T-cell (primary cell): ENCODE data around the gene VPS29. TPM values are rescaled to one million over a fixed set of nuclear protein-coding genes. Genes with fewer than 3 reads are reported as not detected.

ENCODE experiments used
- ATAC-seq, 4 experiments: fragments of 200-7000 bp in 3 of 4; fragments of 150-1000 bp in 1 of 4; cut with Tn5 transposase; replicated peaks in 1 of 4; 1 replicate in 3 of 4; 2 replicates in 1 of 4; pipeline ENCODE4 v1.10.0; 2021; ENCODE audit warnings: moderate library complexity in 3 of 4, mild to moderate bottlenecking in 2 of 4, moderate number of reproducible peaks in 1 of 4
- CTCF ChIA-PET, 2 donors: fragments of 300-600 bp; sonication (Branson Sonifier 250); formaldehyde crosslinking; loops; one replicate each; lab custom pipeline; 2022; ENCODE audit warnings: antibody characterized with exemption in 2 of 2; lab: Charles Lee
- POLR2A ChIA-PET, 2 donors: fragments of 300-600 bp; sonication (Branson Sonifier 250); formaldehyde crosslinking; loops; one replicate each; lab custom pipeline; 2022; ENCODE audit warnings: antibody characterized with exemption in 2 of 2; lab: Charles Lee
- DNase-seq, 35 experiments: peaks; one replicate each; pipeline versions ENCODE4 v3.0.0 to v3.0.0-alpha.2; 2013 to 2023
- H3K27ac ChIP-seq: one replicate; pipeline ENCODE4 v1.5.1; 2013; ENCODE audit warnings: low read length
- H3K27me3 ChIP-seq, 2 experiments: replicated peaks in 1 of 2; 1 replicate in 1 of 2; 2 replicates in 1 of 2; pipeline versions ENCODE4 v1.6.1 to v1.7.0; 2013; ENCODE audit warnings: low read length in 1 of 2, mixed read lengths in 1 of 2; ENCODE audit not compliant: control insufficient read depth in 2 of 2, insufficient read depth in 2 of 2; ENCODE audit errors: extremely low read depth in 1 of 2
- H3K36me3 ChIP-seq, 2 donors: 1 replicate in 1 of 2; 2 replicates in 1 of 2; pipeline versions ENCODE4 v1.6.1 to v1.7.0; 2013; ENCODE audit warnings: low read length in 1 of 2; ENCODE audit not compliant: control insufficient read depth in 2 of 2, insufficient read depth in 1 of 2; ENCODE audit errors: extremely low read depth in 1 of 2
- H3K4me1 ChIP-seq, 2 experiments: 1 replicate in 1 of 2; 2 replicates in 1 of 2; pipeline versions ENCODE4 v1.6.1 to v1.7.0; 2013; ENCODE audit warnings: low read length in 2 of 2, mixed read lengths in 1 of 2; ENCODE audit not compliant: insufficient read depth in 2 of 2, control insufficient read depth in 1 of 2; ENCODE audit errors: extremely low read depth in 1 of 2
- H3K4me3 ChIP-seq, 2 donors: 1 replicate in 1 of 2; 2 replicates in 1 of 2; pipeline versions ENCODE4 v1.5.1 to v1.7.0; 2013; ENCODE audit warnings: mild to moderate bottlenecking in 2 of 2, low read length in 1 of 2, moderate library complexity in 1 of 2; ENCODE audit not compliant: control insufficient read depth in 1 of 2; ENCODE audit errors: extremely low read depth in 1 of 2
- H3K9me3 ChIP-seq: 2 replicates; pipeline ENCODE4 v1.7.0; 2013
- H3K27ac Mint-ChIP-seq, 2 donors: one replicate each; pipeline ENCODE4 v1.8.0; 2020 to 2021; ENCODE audit warnings: mild to moderate bottlenecking in 2 of 2, mixed read lengths in 2 of 2
- H3K27me3 Mint-ChIP-seq, 2 donors: one replicate each; pipeline ENCODE4 v1.8.0; 2021 to 2022; ENCODE audit warnings: mixed read lengths in 2 of 2
- H3K36me3 Mint-ChIP-seq: one replicate; pipeline ENCODE4 v1.8.0; 2021; ENCODE audit warnings: mixed read lengths
- H3K4me1 Mint-ChIP-seq, 3 donors: one replicate each; pipeline ENCODE4 v1.8.0; 2020 to 2022; ENCODE audit warnings: mixed read lengths in 3 of 3, mild to moderate bottlenecking in 1 of 3
- H3K4me3 Mint-ChIP-seq, 3 donors: one replicate each; pipeline ENCODE4 v1.8.0; 2020 to 2022; ENCODE audit warnings: mild to moderate bottlenecking in 3 of 3, mixed read lengths in 3 of 3, moderate library complexity in 3 of 3
- H3K9me3 Mint-ChIP-seq, 3 donors: one replicate each; pipeline ENCODE4 v1.8.0; 2020 to 2022; ENCODE audit warnings: mixed read lengths in 3 of 3
- WGBS: methylation state at CpG from one replicate; pipeline ENCODE4 v1.1.5; 2013; ENCODE audit warnings: missing lambda C conversion rate; ENCODE audit not compliant: insufficient coverage; 5-methylcytosine and 5-hydroxymethylcytosine counted together
- total RNA-seq, 35 experiments: library from RNA in 6 of 35; stranded (reverse) in 6 of 35; fragments of 120-200 nt in 1 of 35; gene quantifications; one replicate each; pipeline versions ENCODE4 v1.2.1 to v1.2.4 and lab custom pipeline; 2013 to 2026

VPS29 gene
- total RNA-seq, 5 donors from 2014 or later (not counting 1 experiment from before 2014, with no cell fraction given), result 79.0 to 109 (median 95.4) TPM

DNA sequence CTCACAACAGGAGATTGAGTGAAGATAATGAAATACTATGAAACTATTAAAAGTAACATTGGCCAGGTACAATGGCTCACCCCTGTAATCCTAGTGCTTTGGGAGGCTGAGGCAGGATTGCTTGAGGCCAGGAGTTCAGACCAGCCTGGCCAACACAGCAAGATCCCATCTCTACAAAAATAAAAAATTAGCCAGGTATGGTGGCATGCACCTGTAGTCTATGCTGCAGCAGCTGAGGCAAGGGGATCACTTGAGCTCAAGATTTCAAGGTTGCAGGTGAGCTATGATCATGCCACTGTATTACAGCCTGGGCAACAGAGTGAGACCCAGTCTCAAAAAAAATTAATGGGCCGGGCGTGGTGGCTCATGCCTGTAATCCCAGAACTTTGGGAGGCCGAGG is 15.1 kb upstream of the VPS29 start:
- peaks cover 0 to 2% of the 10 kb centered on the region in 2 donors for H3K27me3 Mint-ChIP-seq
- no peak overlapping the region for H3K4me3 ChIP-seq
- no peaks in the 10 kb centered on the region for H3K9me3 Mint-ChIP-seq
- no peaks in the 10 kb centered on the region for H3K36me3 ChIP-seq
- CTCF ChIA-PET, result interaction anchor here in 1 of 2 donors (0.6 kb wide), 2 partner anchors 91 to 100 kb away, joined by 3 to 4 read pairs; no protein-coding TSS in a partner anchor
- no peak overlapping the region for H3K27ac ChIP-seq
- ATAC-seq, result no peak
- DNase-seq, result no peak
- no peaks in the 10 kb centered on the region for H3K9me3 ChIP-seq
- no peak overlapping the region for H3K27ac Mint-ChIP-seq
- H3K36me3 Mint-ChIP-seq, result no peaks in the 10 kb centered on the region
- H3K4me1 Mint-ChIP-seq, result peaks cover 0 to 6% (median 4%) of the 10 kb centered on the region in 3 donors
- no CpG with 5 or more reads among the region's 3 CpGs for WGBS
- no peaks in the 10 kb centered on the region for H3K27me3 ChIP-seq
- H3K4me1 ChIP-seq, result no peaks in the 10 kb centered on the region
- H3K4me3 Mint-ChIP-seq, result no peak overlapping the region
- POLR2A ChIA-PET, result no interaction called here

DNA sequence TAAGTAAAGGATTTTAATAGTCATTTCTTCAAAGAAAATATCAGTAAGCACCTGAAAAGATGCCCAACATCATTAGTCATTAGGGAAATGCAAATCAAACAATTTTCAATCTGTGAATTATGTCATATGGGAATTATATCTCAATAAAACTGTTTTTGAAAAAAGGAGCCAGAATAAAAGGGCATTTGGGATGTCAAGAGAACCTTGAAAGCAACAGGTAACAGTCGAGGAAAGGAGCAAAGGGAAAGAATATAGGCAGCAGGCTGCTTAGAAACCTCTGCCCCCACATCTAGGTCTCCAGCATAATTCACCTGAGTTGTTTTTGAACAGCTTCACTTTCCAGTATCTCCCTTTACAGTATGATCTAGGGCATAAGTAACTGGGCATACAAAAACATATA is 12.5 kb upstream of the VPS29 start:
- POLR2A ChIA-PET, result interaction anchor here (0.6 kb wide), 2 partner anchors 26 to 942 kb away, joined by 3 to 6 read pairs; no protein-coding TSS in a partner anchor
- H3K27me3 Mint-ChIP-seq, result peaks cover 0 to 2% of the 10 kb centered on the region in 2 donors
- WGBS, result no CpG with 5 or more reads among the region's 1 CpG
- H3K36me3 ChIP-seq, result no peaks in the 10 kb centered on the region
- H3K36me3 Mint-ChIP-seq, result no peaks in the 10 kb centered on the region
- no peaks in the 10 kb centered on the region for H3K27me3 ChIP-seq
- no peaks in the 10 kb centered on the region for H3K9me3 ChIP-seq
- no peak overlapping the region for H3K4me3 ChIP-seq
- H3K9me3 Mint-ChIP-seq, result no peaks in the 10 kb centered on the region
- H3K4me3 Mint-ChIP-seq, result no peak overlapping the region
- DNase-seq, result no peak
- CTCF ChIA-PET, result interaction anchor here (0.6 to 3.3 kb wide), 4 partner anchors 32 to 382 kb away, joined by 3 to 29 read pairs (median 4); no protein-coding TSS in a partner anchor
- H3K27ac Mint-ChIP-seq, result no peak overlapping the region
- H3K4me1 Mint-ChIP-seq, result peaks cover 0 to 3% (median 0%) of the 10 kb centered on the region in 3 donors
- no peaks in the 10 kb centered on the region for H3K4me1 ChIP-seq
- no peak overlapping the region for H3K27ac ChIP-seq
- no peak for ATAC-seq

DNA sequence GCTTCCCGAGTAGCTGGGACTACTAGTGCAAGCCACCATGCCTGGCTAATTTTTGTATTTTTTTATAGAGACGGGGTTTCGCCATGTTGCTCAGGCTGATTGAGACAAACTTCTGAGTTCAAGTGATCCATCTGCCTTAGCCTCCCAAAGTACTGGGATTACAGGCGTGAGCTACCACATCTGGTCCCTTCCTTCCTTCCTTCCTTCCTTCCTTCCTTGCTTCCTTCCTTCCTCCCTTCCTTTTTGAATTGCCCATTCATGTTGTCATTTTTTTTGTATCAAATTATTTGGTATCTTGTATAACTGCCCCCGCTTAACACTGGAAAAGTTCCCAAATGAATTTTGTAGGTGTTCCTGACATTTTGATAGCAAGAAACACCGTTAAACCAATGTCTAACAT is 11.9 kb upstream of the VPS29 start:
- no peaks in the 10 kb centered on the region for H3K4me1 ChIP-seq
- Mint-ChIP-seq H3K27me3 (peaks cover 0 to 2% of the 10 kb centered on the region in 2 donors), H3K4me3 (no peak overlapping the region), H3K27ac (peak overlapping the region in 1 of 2 donors; percentile 61), H3K36me3 (no peaks in the 10 kb centered on the region), H3K4me1 (peaks cover 0 to 3% (median 0%) of the 10 kb centered on the region in 3 donors), H3K9me3 (no peaks in the 10 kb centered on the region)
- CTCF ChIA-PET, result interaction anchor here (0.6 to 3.3 kb wide), 9 partner anchors 12 to 382 kb away, joined by 3 to 29 read pairs (median 4); partner anchors contain the start of genes RAD9B (in 1 of the 2) and VPS29 (in 1 of the 2)
- no peak overlapping the region for H3K27ac ChIP-seq
- H3K27me3 ChIP-seq, result no peaks in the 10 kb centered on the region
- no peak overlapping the region for H3K4me3 ChIP-seq
- POLR2A ChIA-PET, result interaction anchor here in 1 of 2 donors (0.6 kb wide), 1 partner anchor 941 kb away, joined by 3 read pairs; no protein-coding TSS in a partner anchor
- no peaks in the 10 kb centered on the region for H3K9me3 ChIP-seq
- WGBS, result 100% methylated on average over 2 of the region's 6 CpGs
- DNase-seq (no peak), ATAC-seq (no peak)
- H3K36me3 ChIP-seq, result no peaks in the 10 kb centered on the region

GRCh38 chr12:110508071-110508586 is 6.2 kb upstream of the VPS29 start:
- ChIA-PET POLR2A (interaction anchor here (0.5 to 0.6 kb wide), 2 partner anchors 55 to 1873 kb away, joined by 3 to 9 read pairs; no protein-coding TSS in a partner anchor), CTCF (interaction anchor here (0.6 to 0.8 kb wide), 2 partner anchors 93 to 1529 kb away, joined by 3 to 4 read pairs; no protein-coding TSS in a partner anchor)
- Mint-ChIP-seq H3K36me3 (no peaks in the 10 kb centered on the region), H3K27ac (no peak overlapping the region), H3K4me3 (no peak overlapping the region), H3K4me1 (peaks cover 0 to 2% (median 2%) of the 10 kb centered on the region in 3 donors), H3K27me3 (no peaks in the 10 kb centered on the region), H3K9me3 (no peaks in the 10 kb centered on the region)
- Histone ChIP-seq H3K4me1 (no peaks in the 10 kb centered on the region), H3K27me3 (no peaks in the 10 kb centered on the region), H3K4me3 (no peak overlapping the region), H3K36me3 (no peaks in the 10 kb centered on the region), H3K9me3 (no peaks in the 10 kb centered on the region), H3K27ac (no peak overlapping the region)
- ATAC-seq (no peak), DNase-seq (no peak)
- WGBS, result no CpG with 5 or more reads among the region's 4 CpGs

DNA sequence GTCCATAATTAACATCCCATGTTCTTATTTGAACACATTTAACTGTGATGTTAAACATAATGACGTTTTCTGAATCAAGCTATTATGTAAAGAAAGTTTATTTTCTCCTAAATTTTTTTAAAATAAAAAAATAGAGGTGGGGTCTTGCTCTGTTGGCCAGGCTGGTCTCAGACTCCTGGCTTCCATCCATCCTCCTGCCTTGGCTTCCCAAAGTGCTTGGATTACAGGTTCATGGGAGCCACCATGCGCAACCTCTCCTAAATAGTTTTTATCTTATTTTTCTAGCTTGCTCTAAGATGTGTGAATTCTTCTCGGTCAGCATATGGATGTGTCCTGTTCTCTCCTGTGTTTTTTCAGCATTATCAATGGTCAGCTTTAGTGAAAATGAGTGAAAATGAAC is 3.4 kb upstream of the VPS29 start:
- Mint-ChIP-seq H3K4me1 (peaks cover 21 to 24% (median 23%) of the 10 kb centered on the region in 3 donors), H3K36me3 (peaks cover 7% of the 10 kb centered on the region), H3K27ac (no peak overlapping the region), H3K9me3 (no peaks in the 10 kb centered on the region), H3K4me3 (no peak overlapping the region), H3K27me3 (no peaks in the 10 kb centered on the region)
- 100% methylated on average over 1 of the region's 3 CpGs for WGBS
- peaks cover 8 to 20% of the 10 kb centered on the region in 2 experiments for H3K4me1 ChIP-seq
- ChIA-PET POLR2A (interaction anchor here (0.6 kb wide), 2 partner anchors 70 to 264 kb away, joined by 3 to 5 read pairs; no protein-coding TSS in a partner anchor), CTCF (interaction anchor here in 1 of 2 donors (0.5 kb wide), 2 partner anchors 67 to 72 kb away, joined by 3 to 5 read pairs; no protein-coding TSS in a partner anchor)
- no peak overlapping the region for H3K27ac ChIP-seq
- no peaks in the 10 kb centered on the region for H3K36me3 ChIP-seq
- no peaks in the 10 kb centered on the region for H3K27me3 ChIP-seq
- no peaks in the 10 kb centered on the region for H3K9me3 ChIP-seq
- DNase-seq, result no peak
- no peak overlapping the region for H3K4me3 ChIP-seq
- ATAC-seq, result no peak

DNA sequence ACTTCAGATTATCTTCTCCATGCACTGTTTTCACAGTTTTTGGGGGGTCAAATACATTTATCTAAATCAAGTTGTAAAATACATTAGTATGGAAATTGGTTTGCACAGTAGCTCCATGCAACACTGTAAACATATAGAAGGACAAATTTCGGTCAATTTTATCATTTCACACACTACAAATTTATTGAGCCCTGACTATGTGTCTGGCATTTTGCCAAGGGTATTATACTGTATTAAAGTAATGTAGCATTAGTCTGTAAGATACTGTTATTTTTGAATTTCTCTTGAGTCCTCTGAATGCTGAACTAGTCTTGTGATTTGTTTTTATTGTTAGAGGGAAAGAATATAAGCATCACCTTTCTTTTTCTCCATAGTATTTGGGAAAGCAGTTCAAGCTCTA is 1.5 kb upstream of the VPS29 start:
- ChIA-PET CTCF (interaction anchor here in 1 of 2 donors (0.6 to 1.9 kb wide), 3 partner anchors 53 to 99 kb away, joined by 4 to 8 read pairs (median 4); partner anchors contain the start of gene ARPC3), POLR2A (interaction anchor here in 1 of 2 donors (0.5 to 0.6 kb wide), 2 partner anchors 49 to 964 kb away, joined by 7 to 12 read pairs; no protein-coding TSS in a partner anchor)
- Histone ChIP-seq H3K4me1 (peaks cover 19 to 20% of the 10 kb centered on the region in 2 experiments), H3K9me3 (no peaks in the 10 kb centered on the region), H3K36me3 (no peaks in the 10 kb centered on the region), H3K27ac (no peak overlapping the region), H3K4me3 (no peak overlapping the region), H3K27me3 (no peaks in the 10 kb centered on the region)
- Mint-ChIP-seq H3K4me1 (peaks cover 37 to 40% (median 38%) of the 10 kb centered on the region in 3 donors), H3K4me3 (peak overlapping the region in 1 of 3 donors; percentile 9), H3K27me3 (no peaks in the 10 kb centered on the region), H3K36me3 (peaks cover 7% of the 10 kb centered on the region), H3K9me3 (no peaks in the 10 kb centered on the region), H3K27ac (peak overlapping the region in 1 of 2 donors; percentile 58)
- WGBS, result no CpG with 5 or more reads among the region's 1 CpG
- ATAC-seq, result no peak
- no peak for DNase-seq
